ENCODE measurements around the gene SPATA16. TPM values are rescaled to one million over a fixed set of nuclear protein-coding genes. Genes with fewer than 3 reads are reported as not detected.
"Not testable (repeated sequence)": the region's sequence is repeated elsewhere in the genome, so short reads cannot be mapped to it uniquely, and the experiment has no call there.

SPATA16 gene, protein sequence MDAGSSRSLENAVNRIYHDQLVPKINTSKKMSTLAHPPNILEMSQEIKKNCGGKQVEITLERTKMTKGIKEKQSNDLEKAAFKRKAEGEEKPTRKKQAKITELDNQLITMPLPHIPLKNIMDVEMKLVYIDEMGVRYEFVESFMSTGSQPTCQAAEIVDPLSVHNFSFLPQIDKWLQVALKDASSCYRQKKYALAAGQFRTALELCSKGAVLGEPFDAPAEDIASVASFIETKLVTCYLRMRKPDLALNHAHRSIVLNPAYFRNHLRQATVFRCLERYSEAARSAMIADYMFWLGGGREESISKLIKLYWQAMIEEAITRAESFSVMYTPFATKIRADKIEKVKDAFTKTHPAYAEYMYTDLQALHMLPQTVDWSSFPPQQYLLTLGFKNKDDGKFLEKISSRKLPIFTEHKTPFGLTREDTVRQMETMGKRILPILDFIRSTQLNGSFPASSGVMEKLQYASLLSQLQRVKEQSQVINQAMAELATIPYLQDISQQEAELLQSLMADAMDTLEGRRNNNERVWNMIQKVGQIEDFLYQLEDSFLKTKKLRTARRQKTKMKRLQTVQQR
- not detected for total RNA-seq

DNA sequence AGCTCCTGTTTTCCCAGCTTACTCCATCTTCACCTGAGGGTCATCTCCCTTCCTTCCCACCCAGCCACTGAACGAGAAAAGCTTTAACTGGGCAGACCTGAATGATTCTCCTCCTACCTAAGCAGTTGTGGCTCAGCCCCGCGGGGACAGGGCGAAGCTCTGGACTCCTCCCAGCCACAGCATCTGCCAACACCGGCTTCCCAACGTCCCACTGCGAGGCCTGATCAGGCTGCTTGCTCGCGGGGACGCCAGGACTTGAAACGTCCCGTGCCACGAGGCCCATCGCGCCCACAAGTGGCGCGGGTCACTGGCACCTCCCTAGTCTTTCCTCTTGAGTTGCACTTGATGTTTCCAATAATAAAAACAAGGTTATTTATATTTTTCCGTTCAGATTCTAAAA is at the start of gene SPATA16:
TSS of gene SPATA16 (minus strand) at position 250 of the 400 bp plus-strand sequence. CDS start 23,504 bp downstream, outside the sequence.
- POLR2A ChIA-PET = no interaction called here
- CTCF ChIA-PET = no interaction called here

DNA sequence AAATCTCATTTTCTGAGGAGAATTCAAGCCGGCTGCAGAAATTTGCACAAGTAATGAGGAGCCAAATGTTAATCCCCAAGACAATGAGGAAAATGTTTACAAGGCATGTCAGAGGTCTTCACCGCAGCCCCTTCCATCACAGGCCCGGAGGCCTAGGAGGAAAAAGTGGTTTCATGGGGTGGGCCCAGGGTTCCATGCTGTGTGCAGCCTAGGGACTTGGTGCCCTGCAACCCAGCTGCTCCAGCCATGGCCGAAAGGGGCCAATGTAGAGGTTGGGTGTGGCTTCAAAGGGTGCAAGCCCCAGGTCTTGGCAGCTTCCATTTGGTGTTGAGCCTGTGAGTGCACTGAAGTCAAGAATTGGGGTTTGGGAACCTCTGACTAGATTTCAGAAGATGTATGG is 42.0 kb upstream of the SPATA16 start:
- POLR2A ChIA-PET, CTCF ChIA-PET: not testable (repeated sequence)

DNA sequence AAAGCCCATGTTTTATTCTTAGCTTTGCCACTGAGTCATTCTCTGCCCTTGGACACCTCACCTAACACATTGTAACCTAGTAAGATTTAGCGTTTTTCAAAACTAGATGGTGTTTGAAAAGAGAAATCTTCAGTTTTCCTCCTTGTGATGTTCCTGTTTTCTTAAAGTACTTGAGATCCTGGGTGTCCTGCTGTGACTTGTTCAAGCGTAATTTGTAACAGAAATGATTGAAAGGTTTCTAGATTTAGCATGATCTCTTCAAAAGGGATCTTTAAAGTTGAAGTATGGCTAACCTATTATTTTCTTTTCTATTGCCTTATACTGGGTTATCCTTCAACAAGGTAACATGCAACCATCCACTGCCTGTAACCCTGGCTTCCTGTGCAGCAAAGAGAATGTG is 32.6 kb upstream of the SPATA16 start:
- ChIA-PET CTCF (no interaction called here), POLR2A (no interaction called here)

DNA sequence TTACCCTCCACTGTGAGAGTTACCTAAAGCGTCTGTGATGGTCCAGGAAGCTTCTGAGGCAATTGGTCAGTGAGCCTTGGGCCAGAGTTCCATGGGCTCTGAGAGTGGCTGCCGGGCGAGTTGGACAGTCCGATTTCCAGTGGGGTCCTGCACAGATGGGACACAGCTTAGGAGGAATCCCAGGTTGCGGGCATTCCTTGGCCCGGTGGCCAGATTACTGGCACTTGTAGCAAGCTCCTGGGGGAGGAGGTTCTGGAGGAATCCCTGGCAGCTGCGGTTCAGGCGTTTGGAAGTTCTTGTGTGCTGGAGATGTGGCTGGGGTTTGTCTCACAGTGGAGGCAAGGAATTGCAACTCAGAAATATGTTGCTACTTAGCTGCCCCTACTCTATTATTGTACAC is 18.1 kb upstream of the SPATA16 start:
- CTCF ChIA-PET, POLR2A ChIA-PET: not testable (repeated sequence)

- CTCF ChIA-PET, POLR2A ChIA-PET: not testable (repeated sequence)
Observed at GRCh38 chr3:173156533-173156932, 15.5 kb upstream of the SPATA16 start.

DNA sequence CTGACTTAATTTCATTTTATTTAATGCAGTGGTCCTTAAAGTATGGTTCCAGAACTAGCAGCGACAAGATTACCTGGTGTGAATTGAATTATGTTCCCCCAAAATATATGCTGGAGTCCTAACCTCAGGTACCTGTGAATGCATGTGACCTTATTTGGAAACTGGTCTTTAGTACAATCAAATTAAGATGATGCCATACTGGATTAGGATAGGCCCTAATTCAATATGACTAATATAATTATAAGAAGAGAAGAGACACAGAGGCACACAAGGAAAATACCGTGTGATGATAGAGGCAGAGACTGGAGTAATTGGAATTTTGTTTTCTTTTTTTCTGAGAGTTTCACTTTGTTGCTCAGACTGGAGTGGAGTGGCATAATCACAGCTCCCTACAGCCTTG is 12.6 kb upstream of the SPATA16 start:
- POLR2A ChIA-PET = no interaction called here
- CTCF ChIA-PET = no interaction called here

DNA sequence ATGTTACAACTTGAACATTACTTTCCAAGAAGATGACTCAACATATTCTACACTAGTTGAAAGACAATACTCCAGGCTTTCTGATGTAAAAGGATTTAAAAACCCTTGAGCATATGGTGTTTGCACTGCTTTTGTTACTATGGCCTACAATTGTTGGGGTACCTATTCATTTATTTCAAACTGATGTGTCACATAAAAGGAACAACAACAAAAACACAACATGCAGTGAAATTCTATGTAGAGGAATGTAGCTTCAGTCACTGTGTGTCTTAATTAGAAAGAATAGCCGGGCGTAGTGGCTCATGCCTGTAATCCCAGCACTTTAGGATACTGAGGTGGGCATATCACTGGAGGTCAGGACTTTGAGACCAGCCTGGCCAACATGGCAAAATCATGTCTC is 1.6 kb downstream of the SPATA16 start:
- POLR2A ChIA-PET = no interaction called here
- CTCF ChIA-PET = interaction anchor here (0.6 kb wide), 1 partner anchor 27 kb away, joined by 3 read pairs; no protein-coding TSS in a partner anchor

GRCh38 chr3:173138026-173138425 is 3.0 kb downstream of the SPATA16 start:
- CTCF ChIA-PET = interaction anchor here (0.5 kb wide), 1 partner anchor 177 kb away, joined by 3 read pairs; no protein-coding TSS in a partner anchor
- POLR2A ChIA-PET = no interaction called here

DNA sequence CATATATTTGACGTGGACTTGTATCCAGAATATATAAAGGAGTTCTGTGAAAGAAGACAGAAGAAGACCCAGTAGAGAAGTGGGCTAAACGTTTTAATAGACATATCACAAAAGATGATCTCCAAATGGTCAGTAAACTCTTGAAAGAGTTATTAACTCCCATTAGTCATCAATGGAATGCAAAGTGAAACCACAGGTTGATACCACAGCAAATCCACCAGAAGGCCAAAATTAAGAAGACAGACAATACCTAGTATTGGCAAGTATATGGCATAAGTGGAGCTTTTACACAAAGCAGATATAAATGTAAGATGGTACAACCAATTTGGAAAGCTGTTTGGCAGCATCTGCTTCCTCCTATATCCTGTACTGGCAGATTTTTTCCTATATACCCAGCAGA is 6.0 kb downstream of the SPATA16 start:
- ChIA-PET POLR2A (no interaction called here), CTCF (no interaction called here)

GRCh38 chr3:173128633-173129032 is 12.4 kb downstream of the SPATA16 start:
- CTCF ChIA-PET = no interaction called here
- POLR2A ChIA-PET = no interaction called here

- ChIA-PET POLR2A (no interaction called here), CTCF (no interaction called here)
Observed at GRCh38 chr3:173111321-173111720, 29.7 kb downstream of the SPATA16 start.

DNA sequence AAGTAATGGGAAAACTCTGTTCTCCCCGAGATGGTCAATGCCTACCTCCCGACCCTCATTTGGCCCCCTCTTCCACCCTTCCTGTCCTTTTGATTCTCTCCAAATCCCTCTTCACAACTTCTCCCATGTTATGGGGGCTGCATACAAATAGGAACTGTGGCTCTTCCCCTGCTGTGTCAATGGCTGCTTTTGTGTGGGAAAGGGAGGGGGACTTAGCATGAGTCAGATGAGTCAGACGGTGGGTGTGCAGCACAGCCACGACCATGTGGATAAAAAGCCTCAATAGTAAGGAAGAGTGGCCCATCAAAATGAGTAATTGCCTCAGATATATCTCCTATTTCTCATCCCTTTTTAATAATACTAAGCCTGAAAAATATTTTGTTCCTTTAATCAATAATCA is 31.9 kb downstream of the SPATA16 start:
- ChIA-PET POLR2A (no interaction called here), CTCF (no interaction called here)

DNA sequence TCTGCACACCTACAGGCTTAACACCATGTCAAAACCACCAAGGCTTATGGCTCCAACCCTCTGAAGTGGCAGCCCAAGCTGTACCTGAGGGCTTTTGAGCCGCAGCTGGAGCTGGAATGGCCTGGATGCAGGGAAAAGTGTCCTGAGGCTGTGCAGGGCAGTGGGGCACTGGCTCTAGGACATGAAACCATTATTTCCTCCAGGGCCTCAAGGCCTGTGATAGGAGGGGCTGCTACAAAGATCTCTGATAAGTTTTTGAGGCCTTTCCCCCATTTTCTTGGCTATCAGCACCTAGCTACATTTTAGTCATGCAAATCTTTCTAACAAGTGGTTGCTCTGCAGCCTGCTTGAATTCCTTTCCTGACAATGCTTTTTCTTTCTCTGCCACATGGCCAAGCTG is 37.6 kb downstream of the SPATA16 start:
- POLR2A ChIA-PET = no interaction called here
- CTCF ChIA-PET = no interaction called here

- POLR2A ChIA-PET = no interaction called here
- CTCF ChIA-PET = no interaction called here
Observed at GRCh38 chr3:173098959-173099358, 42.1 kb downstream of the SPATA16 start.

DNA sequence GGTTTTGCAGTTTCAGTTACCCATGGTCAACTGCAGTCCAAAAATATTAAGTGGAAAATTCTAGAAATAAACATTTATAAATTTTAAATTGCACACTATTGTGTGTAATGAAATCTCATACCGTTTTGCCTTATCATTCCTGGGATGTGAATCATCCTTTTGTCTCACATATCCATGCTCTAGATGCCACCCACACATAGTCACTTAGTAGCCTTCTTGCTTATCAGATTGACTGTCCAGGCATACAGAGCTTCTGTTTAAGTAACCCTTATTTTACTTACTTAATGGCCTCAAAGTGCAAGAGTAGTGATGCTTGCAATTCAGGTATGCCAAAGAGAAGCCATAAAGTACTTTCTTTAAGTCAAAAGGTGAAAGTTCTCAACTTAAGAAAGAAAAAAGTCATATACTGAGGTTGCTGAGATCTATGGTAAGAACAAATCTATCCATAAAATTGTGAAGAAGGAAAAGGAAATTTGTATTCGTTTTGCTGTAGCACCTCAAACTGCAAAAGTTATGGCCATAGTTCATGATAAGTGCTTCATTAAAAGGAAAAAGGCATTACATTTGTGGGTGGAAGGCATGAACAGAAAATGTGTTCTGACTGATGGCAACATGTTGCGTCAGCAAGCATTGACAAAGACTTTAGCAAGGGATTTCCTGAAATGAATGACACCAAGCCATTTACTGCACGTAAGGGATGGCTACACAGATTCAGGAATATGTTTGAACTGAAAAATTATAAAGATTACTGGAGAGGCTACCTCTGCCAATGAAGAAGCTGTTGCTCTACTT is 43.8 kb downstream of the SPATA16 start:
- ChIA-PET CTCF (no interaction called here), POLR2A (no interaction called here)

DNA sequence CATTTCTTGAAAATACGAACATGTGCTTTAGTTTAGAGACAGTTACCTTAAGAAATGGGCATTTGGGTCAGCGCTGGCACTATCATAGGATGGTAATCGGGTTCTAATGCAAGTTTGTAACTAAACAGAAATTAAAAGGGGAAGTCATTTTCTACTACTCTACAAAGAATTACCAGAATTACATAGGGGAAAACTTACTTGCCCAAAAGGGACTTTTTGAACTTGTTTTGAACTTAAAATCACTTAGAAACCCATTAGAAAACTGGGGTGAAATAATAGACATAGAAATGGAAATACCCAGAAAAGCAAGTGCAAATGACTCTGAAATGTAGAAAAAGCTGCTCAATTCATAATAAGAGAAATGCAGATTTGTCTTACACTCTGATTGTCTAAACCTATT is 44.9 kb downstream of the SPATA16 start:
- ChIA-PET CTCF (no interaction called here), POLR2A (no interaction called here)

- POLR2A ChIA-PET = no interaction called here
- CTCF ChIA-PET = no interaction called here
Observed at GRCh38 chr3:173092038-173092437, 49.0 kb downstream of the SPATA16 start.

- ChIA-PET POLR2A (no interaction called here), CTCF (no interaction called here)
Observed at GRCh38 chr3:173090492-173090891, 50.5 kb downstream of the SPATA16 start.

DNA sequence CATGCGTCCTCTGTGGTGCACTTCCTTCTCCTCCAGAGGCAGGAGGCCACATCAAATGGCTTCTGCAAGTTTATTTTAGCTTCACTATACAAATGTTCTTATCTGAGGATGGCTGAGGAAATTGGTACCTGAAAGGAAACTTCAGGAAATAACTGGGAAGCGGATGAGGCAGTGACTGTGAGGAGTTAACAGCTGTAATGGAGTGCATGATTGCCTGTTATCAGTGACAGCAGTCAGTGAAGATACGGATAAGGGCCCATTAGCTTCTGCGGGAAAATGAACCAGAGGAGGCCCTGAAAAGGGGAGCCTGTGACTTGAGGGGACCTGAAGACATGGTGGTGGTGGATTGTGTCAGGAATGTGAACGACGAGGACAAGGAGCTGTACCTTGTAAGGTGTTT is 51.8 kb downstream of the SPATA16 start:
- POLR2A ChIA-PET = no interaction called here
- CTCF ChIA-PET = no interaction called here

- POLR2A ChIA-PET = no interaction called here
- CTCF ChIA-PET = no interaction called here
Observed at GRCh38 chr3:173078525-173078924, 62.5 kb downstream of the SPATA16 start.

Data from activated CD8-positive, alpha-beta memory T cell treated with anti-CD3 and anti-CD28 coated beads for 36 hours (primary cell).